Hematopoietic multipotent progenitor cell treated with erythropoietin and hydrocortisone succinate and interleukin-3 and kit ligand, for 6 days (in vitro differentiated cells): ENCODE results near the gene RBM33.

ENCODE experiments used
- DNase-seq: peaks from one replicate; pipeline ENCODE4 v3.0.0-alpha.2; 2015

Gene RBM33

GRCh38 chr7:155729847-155730246 is 85.4 kb downstream of the RBM33 start:
- no peak for DNase-seq

GRCh38 chr7:155731380-155731779 is 86.9 kb downstream of the RBM33 start:
- no peak for DNase-seq

GRCh38 chr7:155731871-155732270 is 87.4 kb downstream of the RBM33 start:
- DNase-seq: no peak

GRCh38 chr7:155732286-155732685 is 87.8 kb downstream of the RBM33 start:
- no peak for DNase-seq

- peak; percentile 14 for DNase-seq
Measured at GRCh38 chr7:155733582-155734444, 89.4 kb downstream of the RBM33 start.

- DNase-seq: no peak
Measured at GRCh38 chr7:155734445-155734809, 90.0 kb downstream of the RBM33 start.

GRCh38 chr7:155735442-155736115 is 91.1 kb downstream of the RBM33 start:
- no peak for DNase-seq

- DNase-seq: no peak
Measured at GRCh38 chr7:155737590-155737989, 93.1 kb downstream of the RBM33 start.

- DNase-seq: no peak
Measured at GRCh38 chr7:155738104-155738503, 93.6 kb downstream of the RBM33 start.

- DNase-seq: peak; percentile 77
Measured at GRCh38 chr7:155738652-155739537, 94.4 kb downstream of the RBM33 start.

- no peak for DNase-seq
Measured at GRCh38 chr7:155739538-155740143, 95.2 kb downstream of the RBM33 start.

- no peak for DNase-seq
Measured at GRCh38 chr7:155741082-155741481, 96.6 kb downstream of the RBM33 start.

GRCh38 chr7:155741805-155742204 is 97.3 kb downstream of the RBM33 start:
- DNase-seq: no peak

- DNase-seq: peak; percentile 17
Measured at GRCh38 chr7:155743177-155743576, 98.7 kb downstream of the RBM33 start.

GRCh38 chr7:155744971-155745683 is 100.7 kb downstream of the RBM33 start:
- no peak for DNase-seq

- DNase-seq: no peak
Measured at GRCh38 chr7:155745737-155746136, 101.3 kb downstream of the RBM33 start.

GRCh38 chr7:155746188-155746587 is 101.7 kb downstream of the RBM33 start:
- DNase-seq: no peak

- no peak for DNase-seq
Measured at GRCh38 chr7:155747209-155747608, 102.7 kb downstream of the RBM33 start.

- no peak for DNase-seq
Measured at GRCh38 chr7:155749578-155749977, 105.1 kb downstream of the RBM33 start.

GRCh38 chr7:155750255-155751125 is 106.0 kb downstream of the RBM33 start:
- no peak for DNase-seq

- no peak for DNase-seq
Measured at GRCh38 chr7:155751409-155751808, 106.9 kb downstream of the RBM33 start.
